ENCODE results near the gene GHR.

Gene GHR

GRCh38 chr5:42461507-42461906 lies 38.3 kb downstream of the GHR start:
- no peak for DNase-seq

DNA sequence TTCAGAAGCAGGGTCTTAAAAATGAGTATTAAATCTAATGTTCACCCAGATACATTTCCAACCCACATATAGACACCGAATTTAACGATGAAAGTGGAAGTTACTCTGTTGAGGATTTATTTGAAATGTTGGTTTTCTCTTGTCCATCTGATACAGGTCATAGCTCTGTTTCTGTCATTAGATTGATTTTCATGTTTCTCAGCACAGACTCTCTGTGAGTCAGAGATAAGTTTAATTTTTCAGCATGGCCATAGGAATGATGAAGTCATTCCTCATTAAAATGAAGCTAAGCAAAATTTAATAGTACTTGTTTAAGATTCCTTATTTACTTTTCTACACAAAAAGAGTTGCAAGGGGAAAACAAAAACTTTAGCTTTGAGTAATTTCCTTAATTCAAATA lies 38.8 kb downstream of the GHR start:
- no peak for DNase-seq

GRCh38 chr5:42467572-42467971 lies 44.3 kb downstream of the GHR start:
- no peak for DNase-seq

GRCh38 chr5:42467981-42468524 lies 44.8 kb downstream of the GHR start:
- DNase-seq, result no peak

- no peak for DNase-seq
These were observed 60.4 kb downstream of the GHR start for GRCh38 chr5:42483472-42484154.

- no peak for DNase-seq
These were observed 63.8 kb downstream of the GHR start for GRCh38 chr5:42487077-42487476.

DNA sequence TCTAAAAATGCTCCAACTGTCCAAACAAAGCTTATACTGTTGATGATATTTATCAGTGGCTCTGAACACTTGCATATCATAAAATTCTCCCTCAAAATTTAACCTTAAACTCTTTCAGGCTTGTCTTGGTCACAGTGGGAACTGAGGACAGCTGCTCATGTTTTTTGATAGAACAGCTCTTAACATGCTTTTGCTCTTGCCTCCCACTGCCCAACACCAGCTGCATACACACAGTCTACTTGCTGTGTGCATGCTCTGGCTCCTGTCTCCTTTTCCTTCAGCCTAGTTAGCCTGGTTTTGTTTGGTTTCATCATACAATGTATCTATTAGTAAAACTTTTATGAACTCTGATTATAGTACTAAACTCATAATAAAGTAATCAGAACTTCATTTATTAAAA lies 64.6 kb downstream of the GHR start:
- no peak for DNase-seq

DNA sequence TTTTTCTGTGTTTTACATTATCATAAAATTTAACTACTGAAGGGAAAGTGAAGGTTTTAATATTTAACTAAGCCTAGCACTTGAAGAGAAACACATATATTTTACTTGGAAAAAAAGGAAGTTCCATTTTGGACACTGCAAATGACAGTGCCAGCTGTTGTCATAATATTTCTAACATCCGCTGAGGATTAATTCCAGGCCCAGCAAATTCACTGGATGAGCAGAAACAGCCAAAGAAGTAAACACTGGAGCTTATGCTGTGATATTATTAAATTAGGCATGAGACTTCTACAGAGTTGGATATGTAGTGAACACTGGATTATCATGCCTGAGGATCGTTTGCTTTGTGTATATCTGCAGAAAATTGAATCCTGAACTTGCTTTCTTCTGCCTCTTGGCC lies 67.6 kb downstream of the GHR start:
- DNase-seq, result no peak

DNA sequence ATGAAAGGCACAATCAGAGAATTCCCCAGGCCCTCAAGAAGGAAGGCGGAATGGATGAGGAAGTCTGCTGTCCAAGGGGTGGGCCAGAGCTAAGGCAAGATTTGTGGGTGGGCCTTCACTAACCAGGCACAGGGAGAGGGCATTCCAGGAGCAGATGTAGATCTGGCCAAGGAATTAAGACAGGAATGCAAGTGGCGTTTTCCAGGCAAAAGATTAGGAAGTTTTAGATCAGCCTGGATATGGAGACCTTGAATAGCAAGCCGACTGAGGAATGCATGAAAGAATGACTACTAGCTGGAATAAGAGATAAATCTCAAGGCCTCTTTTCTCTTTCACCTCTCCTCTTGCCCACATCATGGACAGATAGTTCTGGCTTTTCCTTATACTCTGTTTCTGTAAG lies 68.5 kb downstream of the GHR start:
- DNase-seq, result no peak

DNA sequence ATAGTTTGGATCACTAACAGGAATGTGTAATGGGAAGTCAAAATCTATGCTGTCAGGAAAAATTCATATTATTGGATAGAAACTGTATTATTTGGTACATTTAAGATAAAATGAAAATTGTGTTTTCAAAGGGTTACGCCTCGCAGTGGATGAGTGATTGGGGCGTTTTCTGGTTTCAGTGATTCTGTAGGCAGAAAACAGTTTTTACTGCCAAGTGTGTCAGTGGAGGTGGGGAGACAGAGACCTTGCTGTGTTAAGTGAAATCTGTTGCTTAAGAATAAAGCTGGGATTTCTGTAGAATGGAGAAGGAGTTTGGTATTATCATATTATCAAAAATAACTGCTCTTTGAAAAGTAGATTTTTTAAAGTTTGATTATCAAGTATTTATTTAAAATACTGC lies 69.7 kb downstream of the GHR start:
- DNase-seq, result peak in 4 of 56 donors; percentile 2 to 34 (median 18)

DNA sequence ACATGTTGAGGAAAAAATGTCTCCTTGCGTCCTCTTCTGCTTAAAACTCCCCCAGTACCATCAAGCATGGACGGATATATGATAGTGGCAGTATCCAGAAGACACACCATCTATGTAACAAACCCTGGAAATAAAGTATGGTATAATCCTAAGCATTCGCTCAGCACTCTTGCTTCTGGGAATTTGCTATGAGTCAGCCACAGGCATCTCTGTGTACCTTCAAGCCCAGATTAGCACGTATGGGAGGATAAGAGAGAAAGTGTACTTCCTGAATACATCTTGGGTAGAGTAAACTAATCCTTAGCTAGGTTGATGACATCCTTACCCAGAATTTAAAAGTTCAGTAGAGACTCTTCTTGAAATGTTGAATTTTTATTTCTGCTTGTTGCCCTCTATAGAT lies 71.2 kb downstream of the GHR start:
- no peak for DNase-seq

DNA sequence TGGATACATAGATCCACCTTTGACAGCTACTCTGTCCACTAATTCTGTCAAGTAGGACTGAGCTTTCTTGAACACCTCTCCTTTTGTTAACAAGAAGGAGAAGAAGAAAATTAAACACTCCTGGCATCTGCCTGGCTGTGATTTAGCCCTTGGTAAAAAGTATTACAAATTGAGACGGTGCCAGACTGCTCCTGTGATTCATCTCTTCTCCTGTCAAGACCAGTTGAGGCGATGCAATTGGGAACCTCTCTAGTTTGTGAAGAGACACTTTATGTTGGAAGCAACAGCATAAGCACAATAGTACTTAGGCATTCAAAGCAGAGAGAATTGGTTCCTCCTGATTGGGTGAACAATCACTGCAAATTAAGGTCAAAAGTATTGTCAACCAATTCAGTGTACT lies 72.7 kb downstream of the GHR start:
- DNase-seq, result no peak

- DNase-seq, result no peak
These were observed 73.3 kb downstream of the GHR start for GRCh38 chr5:42496397-42497156.

DNA sequence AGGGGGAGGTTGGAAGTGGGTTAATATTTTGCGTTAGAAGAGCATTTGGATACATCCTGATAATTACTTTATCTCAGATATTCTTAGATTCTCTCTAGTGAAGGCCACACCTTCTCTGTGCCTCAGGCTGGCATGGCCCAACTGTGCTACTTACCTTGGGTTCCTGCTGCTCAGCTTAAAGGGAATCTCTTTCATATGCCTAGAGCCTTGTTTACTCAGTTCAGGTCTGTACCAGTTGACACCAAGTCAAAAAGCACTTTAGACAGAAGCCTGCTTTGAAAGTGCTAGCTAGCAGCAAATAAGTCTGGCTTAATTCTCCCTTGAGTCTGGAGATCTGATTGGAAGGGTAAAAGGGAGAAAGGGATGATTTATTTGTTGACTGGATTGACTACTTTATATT lies 74.8 kb downstream of the GHR start:
- DNase-seq, result no peak

DNA sequence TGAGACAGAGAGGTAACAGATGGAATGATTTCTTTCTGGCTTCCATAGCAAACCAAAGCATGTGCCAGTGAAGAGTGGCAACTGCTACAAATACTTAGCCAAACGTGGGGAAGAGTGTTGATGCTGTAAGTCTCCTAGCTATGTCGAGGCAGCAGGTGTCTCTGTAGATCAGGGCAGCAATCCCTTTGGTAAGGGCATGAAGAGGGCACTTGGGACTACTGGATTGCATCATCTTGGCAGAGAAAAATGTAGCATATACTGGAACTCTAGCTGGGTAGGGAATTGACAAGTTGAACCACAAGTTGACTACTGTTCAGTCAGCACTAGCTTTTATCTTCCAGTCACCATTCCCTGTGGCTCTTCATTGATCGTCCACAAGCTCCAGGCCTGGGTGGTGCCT lies 75.8 kb downstream of the GHR start:
- DNase-seq, result no peak

- no peak for DNase-seq
These were observed 76.9 kb downstream of the GHR start for GRCh38 chr5:42500003-42500599.

DNA sequence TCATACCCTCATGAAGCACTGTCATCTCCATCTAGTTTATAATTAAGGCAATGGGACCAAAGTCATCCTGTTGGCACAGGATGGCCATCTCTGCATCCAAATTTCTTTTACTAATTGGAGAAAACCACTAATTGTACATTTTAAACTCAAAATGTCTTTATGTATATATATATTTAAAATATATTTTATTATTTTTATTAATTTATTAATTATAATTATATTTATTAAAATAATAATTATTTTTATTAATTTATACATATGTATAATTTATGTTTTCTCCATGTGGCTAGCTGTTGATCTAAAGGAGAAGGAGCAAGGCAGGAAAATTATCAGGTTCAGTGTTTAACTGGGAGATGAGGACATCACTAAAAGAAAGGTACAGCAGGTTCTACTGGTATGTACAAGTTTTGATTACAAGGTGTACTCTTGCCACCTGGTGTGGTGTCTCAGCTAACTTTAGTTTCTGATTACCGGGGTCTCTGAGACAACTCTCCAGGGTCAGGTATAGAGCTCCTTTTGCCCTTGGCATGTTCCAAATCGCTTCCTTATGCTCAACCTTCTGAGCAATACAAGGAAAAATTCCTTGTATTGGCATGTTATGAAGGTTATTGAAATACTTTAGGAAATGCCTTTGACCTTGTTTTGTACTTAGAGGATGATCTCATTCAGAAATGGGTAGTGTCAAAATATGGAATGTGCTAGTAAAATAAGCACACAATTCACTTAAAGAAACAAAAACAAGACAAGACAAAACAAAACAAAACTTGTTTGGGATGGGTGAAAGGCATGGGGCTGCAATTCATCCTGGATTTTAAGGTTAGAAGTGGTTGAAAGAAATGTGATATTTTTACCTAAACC lies 79.6 kb downstream of the GHR start:
- DNase-seq, result no peak

- no peak for DNase-seq
These were observed 83.4 kb downstream of the GHR start for GRCh38 chr5:42506662-42507061.

GRCh38 chr5:42507451-42508097 lies 84.3 kb downstream of the GHR start:
- no peak for DNase-seq

- no peak for DNase-seq
These were observed 90.0 kb downstream of the GHR start for GRCh38 chr5:42513246-42513645.

GRCh38 chr5:42514754-42515153 lies 91.5 kb downstream of the GHR start:
- DNase-seq, result no peak

All from nucleus accumbens (tissue), 56 donors.